HCT116 (cell line): ENCODE data around the gene HSFX4.
"Not testable (repeated sequence)": the region's sequence is repeated elsewhere in the genome, so short reads cannot be mapped to it uniquely, and the experiment has no call there.

ENCODE experiments used
- ATF3 ChIP-seq: IDR thresholded peaks from 2 replicates; pipeline ENCODE4 v1.6.1; 2012
- CBX3 ChIP-seq: IDR thresholded peaks from 2 replicates; pipeline ENCODE4 v1.6.1; 2012; ENCODE audit warnings: low read depth
- CTCF ChIP-seq, 3 experiments: fragments of 200-600 bp in 1 of 3; sonication (generic) in 1 of 3; IDR thresholded peaks in 2 of 3; conservative IDR thresholded peaks in 1 of 3; 2 replicates each; pipeline ENCODE4 v1.5.1; 2012 to 2017; ENCODE audit warnings: low read depth in 2 of 3, low read length in 2 of 3, antibody characterized with exemption in 1 of 3, borderline replicate concordance in 1 of 3, control low read depth in 1 of 3, mild to moderate bottlenecking in 1 of 3, mixed read lengths in 1 of 3, mixed run types in 1 of 3, moderate library complexity in 1 of 3; ENCODE audit not compliant: insufficient read depth in 1 of 3
- EZH2 ChIP-seq: fragments of 200-600 bp; sonication (generic); IDR thresholded peaks from 2 replicates; pipeline ENCODE4 v1.6.1; 2017; ENCODE audit warnings: antibody characterized with exemption, mixed run types
- EZH2phosphoT487 ChIP-seq: fragments of 200-600 bp; IDR thresholded peaks from 2 replicates; pipeline ENCODE4 v1.6.1; 2018; ENCODE audit warnings: antibody characterized with exemption, borderline replicate concordance
- FOSL1 ChIP-seq: IDR thresholded peaks from 2 replicates; pipeline ENCODE4 v1.6.1; 2012; ENCODE audit warnings: low read depth
- JUND ChIP-seq: IDR thresholded peaks from 2 replicates; pipeline ENCODE4 v1.6.1; 2012
- MAX ChIP-seq: IDR thresholded peaks from 2 replicates; pipeline ENCODE4 v1.6.1; 2012
- POLR2A ChIP-seq: IDR thresholded peaks from 2 replicates; pipeline ENCODE4 v1.7.0; 2011; ENCODE audit warnings: borderline replicate concordance; ENCODE audit not compliant: insufficient read depth, insufficient read length; ENCODE audit errors: extremely low read depth
- POLR2AphosphoS5 ChIP-seq: IDR thresholded peaks from 2 replicates; pipeline ENCODE4 v1.6.1; 2011; ENCODE audit warnings: mild to moderate bottlenecking, low read depth, low read length, moderate library complexity
- REST ChIP-seq: IDR thresholded peaks from 2 replicates; pipeline ENCODE4 v1.6.1; 2012; ENCODE audit warnings: low read depth
- SIN3A ChIP-seq: IDR thresholded peaks from 2 replicates; pipeline ENCODE4 v1.6.1; 2012; ENCODE audit warnings: low read depth
- ZBTB33 ChIP-seq: IDR thresholded peaks from 2 replicates; pipeline ENCODE4 v1.6.1; 2011; ENCODE audit warnings: mild to moderate bottlenecking, low read length, moderate library complexity; ENCODE audit not compliant: insufficient replicate concordance; ENCODE audit errors: extremely low read depth
- ZNF274 ChIP-seq: fragments of 200-500 bp; sonication (Bioruptor generic); IDR thresholded peaks from 2 replicates; pipeline ENCODE4 v1.6.1; 2014; ENCODE audit warnings: mild to moderate bottlenecking, low read depth, low read length, inconsistent platforms

- not testable (repeated sequence) for TF ChIP-seq ZNF274; POLR2A; CTCF (IDR thresholded peaks at IDR 0.05 in 2 of 3, conservative IDR thresholded peaks at IDR 0.05 in 1 of 3; ENCODE audit: borderline replicate concordance in 1 of 3, insufficient read depth in 1 of 3, low read depth in 2 of 3, low read length in 2 of 3); EZH2phosphoT487; MAX; ATF3; ZBTB33; EZH2; POLR2AphosphoS5; JUND; FOSL1; CBX3; SIN3A; REST
These were observed 16.4 kb downstream of the HSFX4 start for GRCh38 chrX:149945820-149946219.
